Aorta (tissue), 5 donors: ENCODE measurements around the gene CHST3. TPM values are rescaled to one million over a fixed set of nuclear protein-coding genes. Genes with fewer than 3 reads are reported as not detected.
"Not testable (repeated sequence)": the region's sequence is repeated elsewhere in the genome, so short reads cannot be mapped to it uniquely, and the experiment has no call there.

Experiments used
- ATAC-seq: fragments of 200-7000 bp; cut with Tn5 transposase; one replicate; pipeline ENCODE4 v1.9.1; 2022; ENCODE audit warnings: moderate library complexity; ENCODE audit not compliant: low FRiP score
- DNase-seq, 2 donors: peaks; one replicate each; pipeline ENCODE4 v3.0.0-alpha.2; 2020
- H3K27ac ChIP-seq, 2 donors: one replicate each; pipeline ENCODE4 v1.5.1; 2013; ENCODE audit warnings: low read length in 2 of 2, mild to moderate bottlenecking in 2 of 2, moderate library complexity in 2 of 2, control low read depth in 1 of 2, inconsistent platforms in 1 of 2, low read depth in 1 of 2
- H3K27me3 ChIP-seq, 2 donors: one replicate each; pipeline ENCODE4 v1.6.1; 2013; ENCODE audit warnings: control low read depth in 1 of 2, low read length in 1 of 2, mild to moderate bottlenecking in 1 of 2, moderate library complexity in 1 of 2; ENCODE audit not compliant: insufficient read depth in 2 of 2, control insufficient read depth in 1 of 2
- H3K36me3 ChIP-seq, 2 donors: one replicate each; pipeline ENCODE4 v1.6.1; 2013; ENCODE audit warnings: control low read depth in 1 of 2, low read length in 1 of 2, mild to moderate bottlenecking in 1 of 2; ENCODE audit not compliant: insufficient read depth in 2 of 2, control insufficient read depth in 1 of 2
- H3K4me1 ChIP-seq, 2 donors: one replicate each; pipeline ENCODE4 v1.6.1; 2013; ENCODE audit warnings: low read length in 2 of 2, control low read depth in 1 of 2, mild to moderate bottlenecking in 1 of 2, moderate library complexity in 1 of 2; ENCODE audit not compliant: insufficient read depth in 2 of 2, control insufficient read depth in 1 of 2
- H3K4me3 ChIP-seq, 2 donors: one replicate each; pipeline ENCODE4 v1.5.1; 2013; ENCODE audit warnings: low read length in 2 of 2, control low read depth in 1 of 2, mild to moderate bottlenecking in 1 of 2
- H3K9me3 ChIP-seq: one replicate; pipeline ENCODE4 v1.6.1; 2013; ENCODE audit warnings: mild to moderate bottlenecking, low read length; ENCODE audit not compliant: control insufficient read depth
- WGBS, 2 donors: extraction: QIAGEN DNeasy Blood & Tissue Kit; methylation state at CpG; one replicate each; pipeline ENCODE4 v1.1.7; 2013; 5-methylcytosine and 5-hydroxymethylcytosine counted together
- intact Hi-C, 2 donors: fragments of 100-400 bp; cut with DNase I; formaldehyde crosslinking; loops; one replicate each; pipeline versions ENCODE4 v1.14.2 to v1.15.0; 2022
- polyA plus RNA-seq, 2 donors: library from polyadenylated mRNA; stranded (reverse); fragments of 200-250 nt; gene quantifications; one replicate each; pipeline ENCODE4 v1.2.3, GENCODE V29; 2013
- total RNA-seq, 2 donors: library from RNA; stranded (reverse); fragmentation: NEBNext Ultra II Directional; extraction: Animal tissue kit (Norgen Biotek cat#: 25700); gene quantifications; one replicate each; pipeline ENCODE4 v1.2.1, GENCODE V29; 2021
- donor health status: healthy with polysubstance abuse.
- donor health status: Bipolar disorder and iron deficiency.
- donor health status: DM: no; HTN: no; CAD: no.
- donor health status: DM: no; HTN: no; CAD: no.
- donor health status: DM: yes; HTN: yes; CAD: no.

CHST3 gene
- total and polyA plus RNA-seq, 4 donors, result 4.1 to 47.9 (median 19.6) TPM

DNA sequence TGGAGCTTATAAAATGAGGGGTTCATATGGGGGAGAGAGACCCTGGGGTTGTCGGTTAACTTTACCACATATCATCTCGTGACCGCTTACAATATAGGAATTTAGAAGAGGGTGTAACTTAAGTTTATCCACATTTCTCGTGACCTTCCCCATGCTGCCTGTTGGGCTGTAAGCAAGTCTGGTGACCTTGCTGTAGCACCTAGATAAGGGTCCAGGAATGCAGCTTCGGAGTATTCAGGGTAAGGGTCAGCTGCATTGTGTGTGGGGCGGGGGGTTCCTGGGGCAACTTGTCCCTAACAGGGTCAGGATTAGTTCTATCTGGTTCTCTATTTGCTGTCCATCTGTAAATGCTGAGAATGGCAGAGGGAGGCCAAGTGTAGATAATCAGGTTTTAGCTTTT is 1.3 kb upstream of the CHST3 start:
- Histone ChIP-seq H3K4me1 (no peaks in the 10 kb centered on the region), H3K36me3 (no peaks in the 10 kb centered on the region), H3K27ac (peak overlapping the region; percentile 64 to 94), H3K9me3 (no peaks in the 10 kb centered on the region), H3K27me3 (no peaks in the 10 kb centered on the region), H3K4me3 (no peak overlapping the region)
- DNase-seq, result no peak
- intact Hi-C loops, result loop anchor here (2.0 to 5.0 kb wide), 2 partner anchors 44 to 82 kb away; no protein-coding TSS in a partner anchor
- ATAC-seq, result no peak
- 82 to 86% methylated on average over 6 of the region's 6 CpGs for WGBS, 2 donors

DNA sequence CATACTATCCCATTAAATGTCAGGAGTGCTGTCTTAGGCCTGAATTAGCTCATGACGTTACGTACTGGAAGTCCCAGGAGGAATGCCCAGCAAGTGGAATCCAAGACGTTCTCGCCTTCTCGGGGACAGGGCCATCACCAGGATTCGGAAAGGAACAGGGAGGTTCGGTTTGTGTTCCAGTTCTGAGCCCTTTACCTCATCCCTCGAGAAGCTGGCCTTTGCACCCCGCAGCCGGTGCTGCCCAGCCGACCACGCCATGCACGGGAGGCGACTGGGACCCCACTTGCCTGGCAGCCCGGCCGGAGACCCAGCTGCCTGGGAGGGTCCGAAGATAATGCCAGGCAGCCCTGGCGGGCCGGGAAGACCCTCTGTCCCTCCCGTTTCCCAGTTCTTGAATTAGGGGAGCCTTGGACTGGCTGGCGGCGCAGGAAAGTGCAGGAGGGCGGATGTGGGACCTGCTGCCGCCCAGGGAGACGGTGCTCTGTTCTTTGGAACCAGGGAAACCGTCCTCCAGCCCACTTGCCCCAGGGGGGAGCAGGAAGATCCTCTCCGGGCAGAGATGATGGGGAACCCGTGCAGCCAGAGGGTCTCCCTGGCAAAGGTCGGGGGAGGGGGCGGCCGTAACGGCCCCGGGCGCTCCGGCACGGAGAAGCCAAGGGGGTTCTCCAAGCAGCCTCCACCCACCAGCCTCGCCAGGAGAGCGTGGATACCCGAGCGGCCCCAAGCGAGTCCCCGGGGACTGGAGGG is 671 bp upstream of the CHST3 start:
- Histone ChIP-seq H3K4me3 (peak overlapping the region; percentile 74 to 85), H3K9me3 (no peaks in the 10 kb centered on the region), H3K36me3 (no peaks in the 10 kb centered on the region), H3K27me3 (no peaks in the 10 kb centered on the region), H3K4me1 (no peaks in the 10 kb centered on the region), H3K27ac (peak overlapping the region; percentile 94 to 98)
- peak; percentile 79 for ATAC-seq
- DNase-seq, result peak in 1 of 2 donors; percentile 66
- 2 to 3% methylated on average over 41 to 42 of the region's 42 CpGs for WGBS, 2 donors
- intact Hi-C loops, result loop anchor here (2.0 to 5.0 kb wide), 4 partner anchors 35 to 81 kb away; no protein-coding TSS in a partner anchor

DNA sequence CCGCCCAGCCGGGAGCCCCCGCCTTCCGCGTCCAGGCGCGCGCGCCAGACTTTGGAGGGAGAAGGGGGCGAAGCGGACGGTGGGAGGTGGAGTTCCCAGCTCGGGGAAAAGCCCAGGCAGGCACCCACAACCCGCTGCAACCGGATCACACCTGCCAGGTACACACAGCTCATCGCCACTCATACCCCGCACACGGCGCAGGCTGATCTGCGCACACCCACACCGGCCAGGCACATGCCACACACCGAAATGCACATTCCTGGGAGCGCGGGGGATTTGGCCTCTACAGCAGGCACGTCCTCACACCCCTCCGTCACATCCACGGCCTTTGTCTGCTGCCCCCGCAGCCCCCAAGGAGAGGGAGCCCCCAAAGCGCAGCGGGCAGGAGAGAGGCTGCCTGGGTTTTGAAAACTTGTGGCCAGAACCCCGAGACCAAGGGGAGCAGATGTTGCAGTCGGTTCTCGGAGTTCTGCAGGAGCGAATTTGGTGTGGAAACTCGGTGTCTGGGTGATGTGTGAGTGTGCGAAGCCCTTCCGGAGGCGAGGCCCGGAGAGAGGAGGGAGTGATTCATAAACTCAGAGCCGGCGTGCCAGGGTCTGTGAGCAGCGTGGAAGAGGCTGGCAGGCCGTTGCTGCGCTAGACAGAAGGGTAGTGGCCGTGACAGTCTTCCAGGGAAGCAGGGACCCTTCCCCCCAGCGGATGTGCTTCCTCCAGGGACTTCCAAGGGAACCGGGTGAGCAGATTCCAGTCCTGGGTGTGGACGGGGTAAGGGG is 734 bp downstream of the CHST3 start:
- H3K27ac ChIP-seq, result peak overlapping the region; percentile 94 to 98
- ATAC-seq, result peak; percentile 78
- intact Hi-C loops, result loop anchor here (2.0 to 5.0 kb wide), 3 partner anchors 34 to 44 kb away; no protein-coding TSS in a partner anchor
- H3K4me1 ChIP-seq, result no peaks in the 10 kb centered on the region
- no peaks in the 10 kb centered on the region for H3K27me3 ChIP-seq
- peak overlapping the region; percentile 74 to 85 for H3K4me3 ChIP-seq
- 1% methylated on average over 39 to 48 of the region's 48 CpGs for WGBS, 2 donors
- no peaks in the 10 kb centered on the region for H3K9me3 ChIP-seq
- H3K36me3 ChIP-seq, result no peaks in the 10 kb centered on the region
- DNase-seq, result peak; percentile 89 to 93

- no peaks in the 10 kb centered on the region for H3K36me3 ChIP-seq
- intact Hi-C loops, result loop anchor here in 1 of 2 donors (2.0 kb wide), 2 partner anchors 33 to 43 kb away; no protein-coding TSS in a partner anchor
- H3K4me1 ChIP-seq, result no peaks in the 10 kb centered on the region
- H3K9me3 ChIP-seq, result no peaks in the 10 kb centered on the region
- WGBS, 2 donors, result 10 to 14% methylated on average over 4 of the region's 4 CpGs
- DNase-seq (no peak), ATAC-seq (no peak)
- H3K27me3 ChIP-seq, result no peaks in the 10 kb centered on the region
- peak overlapping the region; percentile 44 to 98 for H3K27ac ChIP-seq
- H3K4me3 ChIP-seq, result peak overlapping the region; percentile 74 to 85
These were observed 1.4 kb downstream of the CHST3 start for GRCh38 chr10:71965623-71966022.

- WGBS, 2 donors, result 52 to 54% methylated on average over 6 of the region's 6 CpGs
- H3K4me3 ChIP-seq, result peak overlapping the region in 1 of 2 donors; percentile 85
- ATAC-seq, result no peak
- no peak for DNase-seq
- no peak overlapping the region for H3K27ac ChIP-seq
- H3K4me1 ChIP-seq, result no peaks in the 10 kb centered on the region
- H3K9me3 ChIP-seq, result no peaks in the 10 kb centered on the region
- no peaks in the 10 kb centered on the region for H3K36me3 ChIP-seq
- intact Hi-C loops, result no loop called here
- H3K27me3 ChIP-seq, result no peaks in the 10 kb centered on the region
These were observed 2.1 kb downstream of the CHST3 start for GRCh38 chr10:71966046-71967004.

DNA sequence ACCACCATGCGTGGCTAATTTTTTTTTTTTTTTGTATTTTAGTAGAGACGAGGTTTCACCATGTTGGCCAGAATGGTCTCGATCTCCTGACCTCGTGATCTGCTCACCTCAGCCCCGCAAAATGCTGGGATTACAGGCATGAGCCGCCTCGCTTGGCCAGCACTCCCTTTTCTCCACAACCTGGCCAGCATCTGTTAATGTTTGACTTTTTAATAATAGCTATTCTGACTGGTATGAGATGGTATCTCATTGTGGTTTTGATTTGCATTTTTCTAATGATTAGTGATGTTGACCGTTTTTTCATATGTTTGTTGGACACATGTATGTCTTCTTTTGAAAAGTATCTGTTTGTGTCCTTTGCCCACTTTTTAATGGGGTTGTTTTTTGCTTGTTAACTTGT is 3.8 kb downstream of the CHST3 start:
- H3K9me3 ChIP-seq, H3K4me3 ChIP-seq, H3K27ac ChIP-seq, intact Hi-C loops, H3K4me1 ChIP-seq, DNase-seq, H3K27me3 ChIP-seq, ATAC-seq, H3K36me3 ChIP-seq: not testable (repeated sequence)
- WGBS, 2 donors, result 87 to 91% methylated on average over 8 of the region's 8 CpGs

DNA sequence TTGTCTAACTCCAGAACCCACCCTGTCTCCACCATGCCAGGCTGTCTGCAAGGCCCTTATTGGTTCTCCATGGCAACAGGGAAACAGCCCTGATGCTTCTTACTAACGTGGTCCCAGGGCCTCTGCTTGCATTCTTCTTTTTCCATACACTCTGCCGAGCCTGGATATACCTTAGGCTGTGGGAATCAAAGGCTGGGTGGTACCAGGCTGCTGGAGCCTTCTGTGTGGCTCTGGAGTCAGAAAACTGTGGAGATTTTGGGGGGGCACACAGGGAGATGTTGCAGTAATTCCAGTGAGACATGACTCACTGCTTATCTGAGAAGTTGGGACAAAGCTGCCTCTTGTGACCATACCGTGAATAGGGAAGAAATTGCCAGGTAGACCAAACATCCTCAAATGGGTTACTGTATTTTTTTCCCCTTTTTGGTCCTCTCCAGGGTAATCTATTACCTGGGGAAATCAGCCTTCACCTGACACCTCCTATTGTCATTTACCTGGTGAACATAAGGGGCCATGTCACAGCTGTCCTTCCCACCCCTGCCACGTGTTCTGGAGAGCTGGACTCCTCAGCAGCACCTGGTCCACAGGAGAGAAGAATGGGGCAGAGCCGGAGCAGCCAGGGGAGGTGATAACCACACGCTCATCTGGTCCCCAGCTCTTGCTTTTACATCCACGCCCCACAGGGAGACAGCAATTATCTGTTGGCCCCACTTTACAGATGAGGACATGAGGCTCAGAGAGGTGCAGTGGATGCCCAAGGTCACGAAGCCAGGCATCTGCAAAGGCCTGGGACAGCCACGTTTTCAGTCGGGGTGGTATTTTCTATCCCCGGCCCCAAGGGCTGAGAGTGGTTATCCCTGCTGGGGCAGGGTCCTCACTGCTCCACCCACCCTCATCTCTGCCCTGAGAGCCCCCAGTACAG is 4.6 kb downstream of the CHST3 start:
- WGBS, 2 donors, result 69 to 70% methylated on average over 11 of the region's 11 CpGs
- no peaks in the 10 kb centered on the region for H3K4me1 ChIP-seq
- no peaks in the 10 kb centered on the region for H3K27me3 ChIP-seq
- no peak overlapping the region for H3K4me3 ChIP-seq
- no peak for DNase-seq
- H3K36me3 ChIP-seq, result no peaks in the 10 kb centered on the region
- intact Hi-C loops, result no loop called here
- no peaks in the 10 kb centered on the region for H3K9me3 ChIP-seq
- no peak for ATAC-seq
- no peak overlapping the region for H3K27ac ChIP-seq
